ENCODE results near the gene CCT7. TPM values are rescaled to one million over a fixed set of nuclear protein-coding genes. Genes with fewer than 3 reads are reported as not detected.

Gene CCT7
- total and polyA plus RNA-seq, 2 of the 8 experiments (the other 6 are each of a cell fraction or from before 2014, with no cell fraction given), result 440 to 474 TPM

DNA sequence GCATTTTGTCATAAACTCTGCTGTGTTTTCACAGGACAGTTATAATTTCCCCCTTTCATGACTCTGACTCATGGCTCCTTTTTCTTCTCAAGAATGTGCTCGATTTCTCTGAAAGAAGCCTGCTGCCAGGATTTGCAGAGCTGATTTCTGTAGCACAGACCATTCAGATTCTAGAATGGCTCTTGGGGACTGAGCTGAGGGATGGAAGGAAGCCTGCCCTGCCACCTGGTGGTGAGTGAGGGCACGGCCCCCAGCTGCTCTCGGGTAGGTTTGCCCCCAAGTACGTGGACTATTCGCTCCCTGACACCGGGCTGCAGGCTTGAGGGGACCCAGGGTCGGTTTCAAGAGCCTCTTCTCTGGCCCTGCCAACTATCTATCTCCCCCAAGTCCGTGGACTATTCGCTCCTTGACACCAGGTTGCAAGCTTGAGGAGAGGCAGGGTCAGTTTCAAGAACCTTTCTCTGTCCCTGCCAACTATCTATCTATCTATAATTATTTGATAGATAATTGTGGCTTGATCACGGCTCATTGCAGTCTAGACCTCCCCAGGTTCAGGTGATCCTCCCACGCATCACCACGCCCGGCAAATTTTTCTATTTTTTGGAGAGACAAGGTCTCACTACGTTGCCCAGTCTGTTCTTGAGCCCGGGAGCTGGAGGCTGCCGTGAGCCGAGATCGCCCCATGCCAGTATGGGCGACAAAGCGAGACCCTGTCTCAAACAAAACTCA lies 21.5 kb upstream of the CCT7 start (continued):
- no peak for TF ChIP-seq SAP30 (IDR thresholded peaks at IDR 0.05; ENCODE audit: insufficient read depth, insufficient replicate concordance, low read length)
- no peak for TF ChIP-seq TEAD4 (IDR thresholded peaks at IDR 0.05; ENCODE audit: low read depth, low read length)
- 0 out of 2 replicates have a peak, but pooled peaks have one; percentile 35 for TF ChIP-seq JUND (IDR thresholded peaks at IDR 0.05; ENCODE audit: low read length)
- TF ChIP-seq, protein P1, sequence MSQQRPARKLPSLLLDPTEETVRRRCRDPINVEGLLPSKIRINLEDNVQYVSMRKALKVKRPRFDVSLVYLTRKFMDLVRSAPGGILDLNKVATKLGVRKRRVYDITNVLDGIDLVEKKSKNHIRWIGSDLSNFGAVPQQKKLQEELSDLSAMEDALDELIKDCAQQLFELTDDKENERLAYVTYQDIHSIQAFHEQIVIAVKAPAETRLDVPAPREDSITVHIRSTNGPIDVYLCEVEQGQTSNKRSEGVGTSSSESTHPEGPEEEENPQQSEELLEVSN (IDR thresholded peaks at IDR 0.05), result no peak
- no peak for TF ChIP-seq RXRA (IDR thresholded peaks at IDR 0.05; ENCODE audit: insufficient read depth, low read depth, low read length)
- no peak for TF ChIP-seq RFX5 (IDR thresholded peaks at IDR 0.05; ENCODE audit: borderline replicate concordance, low read depth, low read length)
- TF ChIP-seq POU5F1 (IDR thresholded peaks at IDR 0.05; ENCODE audit: low read depth, low read length), result no peak
- TF ChIP-seq TCF12 (IDR thresholded peaks at IDR 0.05; ENCODE audit: low read depth, low read length), result 0 out of 2 replicates have a peak, but pooled peaks have one; percentile 34
- TF ChIP-seq USF2 (IDR thresholded peaks at IDR 0.05; ENCODE audit: low read length), result no peak

Data from H1 (cell line).